Spinal cord (tissue), 10 donors: ENCODE results near the gene COMMD10. TPM values are rescaled to one million over a fixed set of nuclear protein-coding genes. Genes with fewer than 3 reads are reported as not detected.

Experiments used
- DNase-seq, 6 donors: peaks; one replicate each; pipeline versions ENCODE4 v3.0.0 to v3.0.0-alpha.2; 2013 to 2015; ENCODE audit warnings: low spot score in 6 of 6, low read depth in 4 of 6
- H3K27ac ChIP-seq: one replicate; pipeline ENCODE4 v1.5.1; 2013; ENCODE audit warnings: low read depth, low read length, control low read depth
- H3K27me3 ChIP-seq: one replicate; pipeline ENCODE4 v1.6.1; 2013; ENCODE audit warnings: low read length; ENCODE audit not compliant: control insufficient read depth, insufficient read depth
- H3K36me3 ChIP-seq: one replicate; pipeline ENCODE4 v1.6.1; 2013; ENCODE audit warnings: low read length; ENCODE audit not compliant: control insufficient read depth, insufficient read depth
- H3K4me1 ChIP-seq: one replicate; pipeline ENCODE4 v1.6.1; 2013; ENCODE audit warnings: low read length; ENCODE audit not compliant: control insufficient read depth, insufficient read depth
- H3K4me3 ChIP-seq: one replicate; pipeline ENCODE4 v1.5.1; 2013; ENCODE audit warnings: low read depth, low read length, control low read depth
- H3K9me3 ChIP-seq: one replicate; pipeline ENCODE4 v1.6.1; 2013; ENCODE audit warnings: low read length; ENCODE audit not compliant: control insufficient read depth, insufficient read depth
- WGBS: methylation state at CpG from one replicate; pipeline ENCODE4 v1.1.5; 2013; ENCODE audit warnings: missing lambda C conversion rate; ENCODE audit not compliant: insufficient coverage; 5-methylcytosine and 5-hydroxymethylcytosine counted together
- polyA plus RNA-seq, 2 donors: library from polyadenylated mRNA; unstranded; fragments of 120-200 nt; gene quantifications; one replicate each; pipeline ENCODE4 v1.2.1, GENCODE V29; 2013; ENCODE audit not compliant: insufficient read length in 2 of 2
- total RNA-seq, 2 donors: library from RNA; depleted of rRNA in 1 of 2; stranded (reverse); fragments of 120-200 nt in 1 of 2; fragments of >200 nt in 1 of 2; gene quantifications; one replicate each; pipeline versions ENCODE4 v1.2.3 to v1.2.4, GENCODE V29; 2013 to 2014
- donor health status: healthy.

COMMD10 gene
- total and polyA plus RNA-seq, 4 donors, result 30.0 to 63.3 (median 37.6) TPM

DNA sequence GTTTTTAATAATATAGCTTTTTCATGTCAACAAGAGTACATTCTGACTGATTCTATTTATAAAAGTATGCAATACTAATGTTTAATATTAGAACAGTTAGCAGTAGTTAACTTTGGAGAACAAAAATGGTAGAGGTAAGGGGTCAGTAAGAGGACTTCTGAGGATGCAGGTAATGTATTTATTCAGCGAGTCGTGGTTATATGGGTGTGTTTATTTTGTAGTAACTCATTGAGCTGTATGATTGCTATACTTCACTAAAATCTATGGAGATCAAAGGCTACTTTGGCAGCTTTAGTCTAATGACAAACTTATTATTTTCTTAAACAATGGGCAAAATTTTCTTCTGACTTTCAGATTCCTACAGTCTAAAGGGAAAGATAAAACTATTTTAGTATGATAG, 146.5 kb downstream of the COMMD10 start:
- WGBS, result no CpG with 5 or more reads among the region's 2 CpGs

GRCh38 chr5:116234681-116235080, 149.9 kb downstream of the COMMD10 start:
- Histone ChIP-seq H3K27ac (no peak overlapping the region), H3K27me3 (no peaks in the 10 kb centered on the region), H3K4me3 (no peak overlapping the region), H3K36me3 (no peaks in the 10 kb centered on the region), H3K4me1 (no peaks in the 10 kb centered on the region), H3K9me3 (no peaks in the 10 kb centered on the region)
- DNase-seq, result no peak
- WGBS, result 100% methylated on average over 2 of the region's 7 CpGs

More for the DNA sequence above, 146.5 kb downstream of the COMMD10 start:
- no peak overlapping the region for H3K27ac ChIP-seq
- no peaks in the 10 kb centered on the region for H3K36me3 ChIP-seq
- DNase-seq, result no peak
- H3K9me3 ChIP-seq, result no peaks in the 10 kb centered on the region
- H3K4me1 ChIP-seq, result no peaks in the 10 kb centered on the region
- H3K27me3 ChIP-seq, result no peaks in the 10 kb centered on the region
- H3K4me3 ChIP-seq, result no peak overlapping the region

DNA sequence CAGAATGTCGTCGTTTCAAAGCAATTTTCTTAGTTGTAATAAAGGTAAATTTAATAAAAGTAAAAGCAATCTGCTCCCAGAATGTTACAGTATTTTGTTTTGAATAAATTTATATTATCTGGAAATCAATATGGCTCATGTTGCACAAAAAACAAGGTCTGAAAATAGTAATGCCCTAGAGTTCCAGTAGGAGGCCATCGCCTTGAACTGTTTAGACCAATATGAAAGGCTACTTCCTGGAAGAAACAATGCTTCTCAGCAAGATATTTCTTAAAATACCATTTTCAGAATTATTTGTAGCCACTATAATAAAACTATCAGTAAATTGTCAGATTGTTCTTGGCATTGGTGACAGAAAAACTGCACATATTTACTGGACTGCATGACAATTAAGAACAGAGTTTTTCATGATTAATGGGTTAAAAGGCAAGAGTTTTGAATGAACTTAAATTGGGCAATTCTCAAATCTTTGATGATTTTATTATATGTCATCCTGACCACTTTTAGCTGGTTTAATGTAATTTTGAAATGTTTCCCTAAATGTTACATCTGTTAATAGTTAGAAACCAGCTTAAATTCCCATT, 153.2 kb downstream of the COMMD10 start:
- H3K4me1 ChIP-seq, result no peaks in the 10 kb centered on the region
- H3K27me3 ChIP-seq, result no peaks in the 10 kb centered on the region
- H3K36me3 ChIP-seq, result no peaks in the 10 kb centered on the region
- DNase-seq, result no peak
- H3K27ac ChIP-seq, result no peak overlapping the region
- no peak overlapping the region for H3K4me3 ChIP-seq
- H3K9me3 ChIP-seq, result no peaks in the 10 kb centered on the region
- WGBS, result 100% methylated on average over 1 of the region's 3 CpGs

DNA sequence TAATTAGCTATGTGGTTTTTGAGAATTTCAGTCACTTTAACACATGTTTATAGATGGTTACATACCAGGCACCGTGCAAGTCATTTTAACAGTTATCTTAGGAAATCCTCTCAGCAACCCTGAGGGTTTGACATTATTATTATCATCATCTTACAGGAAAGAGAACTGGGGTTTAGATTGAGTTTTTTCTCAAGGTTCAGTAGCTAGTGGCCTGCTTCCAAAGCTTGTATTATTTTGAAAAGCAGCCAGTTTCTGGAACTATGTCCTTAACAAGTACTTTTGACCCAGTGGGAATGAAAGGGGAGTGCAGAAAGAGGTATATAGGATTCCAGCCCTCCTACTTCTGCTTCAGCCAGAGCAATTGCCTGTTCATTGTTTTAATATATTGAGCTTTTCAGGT, 157.5 kb downstream of the COMMD10 start:
- peaks cover 5% of the 10 kb centered on the region for H3K9me3 ChIP-seq
- no peak overlapping the region for H3K27ac ChIP-seq
- no peak overlapping the region for H3K4me3 ChIP-seq
- H3K36me3 ChIP-seq, result no peaks in the 10 kb centered on the region
- DNase-seq, result peak in 1 of 6 donors; percentile 22
- H3K4me1 ChIP-seq, result no peaks in the 10 kb centered on the region
- no peaks in the 10 kb centered on the region for H3K27me3 ChIP-seq
- no CpG with 5 or more reads among the region's 1 CpG for WGBS

DNA sequence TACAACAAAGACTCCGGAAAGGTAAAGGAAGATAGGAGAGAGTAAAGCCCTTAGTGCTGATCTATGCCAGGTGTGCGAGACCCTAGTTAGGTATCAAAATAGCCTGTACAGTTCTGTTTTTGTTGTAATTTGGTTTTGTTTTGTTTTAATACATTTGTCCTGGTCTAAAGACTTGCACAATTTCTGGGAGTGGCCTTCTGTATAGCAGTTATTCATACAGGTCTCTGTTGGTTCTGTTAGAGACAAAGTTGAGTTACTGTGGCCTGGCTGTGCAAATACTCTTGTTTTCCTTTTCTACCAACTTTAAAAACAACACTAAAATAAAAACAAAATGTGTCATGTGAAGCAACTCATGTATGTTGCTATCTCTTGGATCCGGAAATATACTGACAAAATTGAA, 163.6 kb downstream of the COMMD10 start:
- no peak overlapping the region for H3K27ac ChIP-seq
- no peaks in the 10 kb centered on the region for H3K36me3 ChIP-seq
- 100% methylated on average over 1 of the region's 3 CpGs for WGBS
- no peak overlapping the region for H3K4me3 ChIP-seq
- H3K27me3 ChIP-seq, result no peaks in the 10 kb centered on the region
- H3K4me1 ChIP-seq, result no peaks in the 10 kb centered on the region
- no peak for DNase-seq
- H3K9me3 ChIP-seq, result peaks cover 5% of the 10 kb centered on the region

DNA sequence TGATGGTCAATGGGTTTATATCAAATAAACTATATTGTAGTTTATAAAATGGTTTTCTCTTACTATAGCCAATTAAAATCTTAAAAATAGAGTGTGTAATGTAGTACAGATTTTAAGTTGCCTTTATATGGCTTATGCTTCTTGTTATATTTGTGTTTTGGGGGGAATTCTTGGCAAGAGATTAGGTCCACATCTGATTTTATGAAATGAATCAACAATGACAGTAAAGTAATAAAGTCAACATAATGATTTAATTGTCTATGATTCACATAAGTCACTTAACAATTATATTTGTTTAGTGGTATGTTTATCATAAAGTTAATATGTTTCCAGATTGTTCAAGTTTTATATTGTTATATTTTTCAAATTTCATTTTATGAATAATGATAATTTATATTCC, 164.8 kb downstream of the COMMD10 start:
- DNase-seq, result no peak
- Histone ChIP-seq H3K27me3 (no peaks in the 10 kb centered on the region), H3K4me3 (no peak overlapping the region), H3K9me3 (peaks cover 5% of the 10 kb centered on the region), H3K36me3 (no peaks in the 10 kb centered on the region), H3K27ac (no peak overlapping the region), H3K4me1 (no peaks in the 10 kb centered on the region)

GRCh38 chr5:116256717-116257116, 171.9 kb downstream of the COMMD10 start:
- Histone ChIP-seq H3K4me1 (no peaks in the 10 kb centered on the region), H3K27ac (no peak overlapping the region), H3K27me3 (no peaks in the 10 kb centered on the region), H3K36me3 (no peaks in the 10 kb centered on the region), H3K4me3 (no peak overlapping the region), H3K9me3 (no peaks in the 10 kb centered on the region)
- WGBS, result no CpG with 5 or more reads among the region's 1 CpG
- no peak for DNase-seq

DNA sequence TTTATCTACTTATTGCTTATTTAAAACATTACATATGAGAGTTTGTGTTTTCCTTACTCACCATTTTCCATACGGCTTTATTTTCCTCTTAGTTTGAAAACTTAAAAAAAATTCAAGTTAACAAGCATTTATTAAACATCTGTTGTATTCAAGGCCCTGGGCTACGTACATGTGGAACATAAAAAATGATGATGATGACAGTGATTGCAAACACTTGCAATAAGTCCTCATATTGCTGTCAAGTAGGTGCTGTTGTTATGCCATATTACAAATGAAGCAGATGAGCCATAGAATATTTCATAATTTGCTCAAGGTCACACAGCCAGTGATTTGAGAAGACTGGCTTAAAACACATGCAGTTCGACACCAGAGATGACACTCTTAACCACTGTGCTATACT, 180.6 kb downstream of the COMMD10 start:
- no peaks in the 10 kb centered on the region for H3K27me3 ChIP-seq
- DNase-seq, result peak in 1 of 6 donors; percentile 62
- no CpG with 5 or more reads among the region's 3 CpGs for WGBS
- no peaks in the 10 kb centered on the region for H3K36me3 ChIP-seq
- no peak overlapping the region for H3K27ac ChIP-seq
- H3K4me3 ChIP-seq, result no peak overlapping the region
- no peaks in the 10 kb centered on the region for H3K4me1 ChIP-seq
- H3K9me3 ChIP-seq, result no peaks in the 10 kb centered on the region

DNA sequence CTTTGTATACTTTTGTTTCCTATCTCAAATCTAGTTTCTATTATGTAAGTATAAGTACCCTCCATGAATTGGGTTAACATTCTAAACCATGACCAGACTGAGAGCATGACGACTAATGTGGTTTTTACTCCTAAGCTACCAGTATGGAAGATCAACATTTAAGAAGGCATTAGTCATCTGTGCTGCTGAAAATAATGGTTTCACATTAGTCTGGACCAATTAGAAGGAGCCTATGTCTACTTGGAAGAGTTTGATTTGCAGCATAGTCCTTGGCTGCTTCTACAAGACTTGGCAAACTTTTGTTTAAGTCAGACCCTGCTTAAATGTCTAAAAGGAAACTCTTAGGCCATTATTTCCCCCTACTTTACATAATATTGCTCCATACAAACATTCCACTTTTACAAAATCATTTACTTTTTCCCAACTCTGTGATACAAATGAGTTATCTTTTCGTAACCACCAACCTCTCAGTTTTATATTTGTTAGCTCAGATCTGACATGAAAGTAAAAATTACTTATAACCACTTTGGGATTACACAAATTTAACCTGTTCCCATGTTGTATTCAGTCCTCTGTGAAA, 186.7 kb downstream of the COMMD10 start:
- H3K36me3 ChIP-seq, result no peaks in the 10 kb centered on the region
- no peak for DNase-seq
- no peak overlapping the region for H3K4me3 ChIP-seq
- H3K9me3 ChIP-seq, result peaks cover under 1% of the 10 kb centered on the region
- no peak overlapping the region for H3K27ac ChIP-seq
- WGBS, result no CpG with 5 or more reads among the region's 2 CpGs
- no peaks in the 10 kb centered on the region for H3K27me3 ChIP-seq
- H3K4me1 ChIP-seq, result no peaks in the 10 kb centered on the region

DNA sequence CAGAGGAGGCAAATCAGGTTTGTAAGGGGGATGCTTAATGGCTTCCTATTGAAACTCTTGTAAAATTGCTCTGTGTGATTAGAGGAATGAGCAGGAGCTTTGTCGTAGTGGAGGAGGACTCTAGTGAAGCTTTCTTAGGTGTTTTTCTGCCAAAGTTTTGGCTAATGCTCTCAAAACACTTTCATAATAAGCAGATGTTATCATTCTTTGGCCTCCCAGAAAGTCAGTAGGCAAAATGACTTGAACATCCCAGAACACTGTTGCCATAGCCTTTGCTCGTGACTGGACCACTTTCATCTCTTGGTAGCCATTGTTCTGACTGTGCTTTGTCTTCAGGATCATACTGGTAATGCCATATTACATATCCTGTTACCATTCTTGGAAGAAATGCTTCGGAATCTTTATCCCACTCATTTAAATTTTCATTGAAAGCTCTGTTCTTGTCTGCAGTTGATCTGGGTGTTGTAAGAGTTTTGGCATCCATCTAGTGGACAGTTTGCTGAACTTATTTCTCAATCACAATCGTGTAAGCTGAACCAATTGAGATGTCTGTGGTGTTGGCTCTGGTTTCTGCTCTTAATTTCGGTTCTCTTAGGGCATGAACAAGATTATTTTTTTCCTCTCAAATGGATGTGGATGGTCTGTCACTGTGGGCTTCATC, 187.6 kb downstream of the COMMD10 start:
- no peak overlapping the region for H3K27ac ChIP-seq
- H3K36me3 ChIP-seq, result no peaks in the 10 kb centered on the region
- no peak overlapping the region for H3K4me3 ChIP-seq
- no peak for DNase-seq
- WGBS, result 91% methylated on average over 1 of the region's 5 CpGs
- H3K4me1 ChIP-seq, result no peaks in the 10 kb centered on the region
- no peaks in the 10 kb centered on the region for H3K27me3 ChIP-seq
- peaks cover 3% of the 10 kb centered on the region for H3K9me3 ChIP-seq
